Measurements from ENCODE around the gene EPOP.

GRCh38 chr17:38711792-38712571, 37.2 kb upstream of the EPOP start:
- TF ChIP-seq CTCF (IDR thresholded peaks at IDR 0.05; ENCODE audit: low read depth, low read length) (no peak), EZH2phosphoT487 (IDR thresholded peaks at IDR 0.05; ENCODE audit: low read depth) (no peak)

Measured in OCI-LY3 (cell line).